ENCODE data around the gene NCAPH2. TPM values are rescaled to one million over a fixed set of nuclear protein-coding genes. Genes with fewer than 3 reads are reported as not detected.

The NCAPH2 gene
- total and polyA plus RNA-seq, 2 experiments from 2014 or later = 50.3 to 59.4 TPM

DNA sequence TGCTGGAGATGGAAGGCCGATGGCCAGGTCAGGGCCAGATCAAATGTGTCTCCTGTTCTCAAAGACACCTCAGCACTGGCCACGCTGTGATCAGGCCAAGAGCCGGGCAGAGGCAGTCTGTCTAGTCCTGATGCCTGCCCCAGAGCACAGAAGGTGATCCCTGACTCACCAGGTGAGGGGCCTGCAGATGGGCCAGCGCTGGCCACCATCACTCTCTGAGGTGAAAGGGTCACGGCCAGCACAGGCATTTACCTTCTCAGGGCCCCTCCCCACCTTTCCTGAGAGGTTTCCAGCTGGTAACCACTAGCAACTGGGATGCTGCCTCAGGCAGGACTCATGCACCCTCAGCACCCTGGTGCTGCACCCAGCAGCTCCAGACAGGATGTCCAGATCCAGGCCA lies 36.1 kb upstream of the NCAPH2 start:
- Histone ChIP-seq H3K27ac (no peak overlapping the region), H3K4me1 (ENCODE audit: low read depth) (no peaks in the 10 kb centered on the region), H3K4me3 (no peak overlapping the region), H3K27me3 (no peaks in the 10 kb centered on the region), H3K9me3 (ENCODE audit: low read depth) (no peaks in the 10 kb centered on the region), H3K36me3 (peaks cover 5% of the 10 kb centered on the region)
- no peak for DNase-seq (ENCODE audit: low read depth in 1 of 2, low spot score in 1 of 2)
- no peak for TF ChIP-seq CTCF (IDR thresholded peaks at IDR 0.05; ENCODE audit: low read depth, low read length)

DNA sequence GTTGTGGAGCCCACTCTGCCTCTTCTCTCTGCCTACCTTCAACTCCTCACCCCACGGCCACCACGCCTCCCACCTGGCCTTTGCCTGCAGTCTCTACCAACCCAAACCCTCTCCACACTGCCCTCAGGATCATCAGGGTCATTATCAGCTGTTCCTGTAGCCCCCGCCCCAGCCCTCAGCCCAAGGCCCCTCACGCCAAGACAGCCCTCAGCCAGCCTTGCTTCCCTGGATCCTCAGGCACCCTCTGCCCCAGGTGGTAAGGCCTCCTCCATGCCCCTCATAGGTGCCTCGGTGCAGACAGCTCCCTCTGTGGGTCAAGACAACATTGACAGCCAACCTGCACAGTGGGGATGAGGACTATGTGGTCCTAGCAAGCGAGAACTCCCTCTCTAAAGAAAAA lies 34.9 kb upstream of the NCAPH2 start:
- H3K27ac ChIP-seq = no peak overlapping the region
- TF ChIP-seq CTCF (IDR thresholded peaks at IDR 0.05; ENCODE audit: low read depth, low read length) = peak; percentile 17
- H3K9me3 ChIP-seq (ENCODE audit: low read depth) = no peaks in the 10 kb centered on the region
- DNase-seq (ENCODE audit: low read depth in 1 of 2, low spot score in 1 of 2) = no peak
- H3K4me1 ChIP-seq (ENCODE audit: low read depth) = no peaks in the 10 kb centered on the region
- H3K4me3 ChIP-seq = no peak overlapping the region
- no peaks in the 10 kb centered on the region for H3K36me3 ChIP-seq
- H3K27me3 ChIP-seq = no peaks in the 10 kb centered on the region

DNA sequence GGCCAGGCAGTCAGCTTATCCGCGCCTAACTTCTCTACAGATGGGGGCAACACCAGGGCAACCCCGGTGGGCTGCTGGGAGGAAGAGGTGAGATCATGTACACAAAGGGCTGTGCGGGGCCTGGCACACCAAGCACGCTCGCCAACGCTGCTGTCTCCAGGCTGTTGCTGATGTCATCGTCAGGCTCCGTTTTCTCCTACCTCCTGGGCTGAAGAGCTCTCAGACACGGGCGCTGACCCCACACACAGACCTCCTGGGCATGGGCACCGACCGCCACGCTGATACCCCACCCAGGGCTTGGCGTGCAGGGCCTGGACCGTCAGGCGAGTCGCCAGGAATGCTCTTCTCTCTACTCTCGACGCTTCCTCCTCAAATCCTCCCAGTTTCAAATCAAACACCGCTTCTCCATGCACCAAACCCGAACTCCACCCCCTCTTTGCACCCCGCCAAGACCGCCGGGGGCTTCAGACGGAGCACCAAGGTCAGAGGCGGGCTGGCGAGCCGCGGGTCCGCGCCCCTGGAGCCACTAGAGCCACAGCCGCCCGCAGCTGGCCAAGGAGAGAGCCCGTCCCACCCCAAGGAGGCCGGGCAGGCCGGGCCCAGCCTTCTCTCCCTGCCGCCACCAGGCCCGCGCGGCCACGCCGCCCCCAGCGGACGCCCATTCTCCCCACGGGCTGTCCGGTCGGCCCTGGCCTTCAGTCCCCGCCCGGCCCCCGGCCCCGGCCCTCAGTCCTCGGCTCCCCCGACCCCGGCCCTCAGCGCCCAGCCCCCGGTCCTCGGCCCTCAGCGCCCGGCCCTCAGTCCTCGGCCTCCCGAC lies 34.0 kb upstream of the NCAPH2 start:
- DNase-seq (ENCODE audit: low read depth in 1 of 2, low spot score in 1 of 2) = peak; percentile 51 to 69
- no peaks in the 10 kb centered on the region for H3K36me3 ChIP-seq
- no peaks in the 10 kb centered on the region for H3K9me3 ChIP-seq (ENCODE audit: low read depth)
- peak overlapping the region; percentile 85 for H3K27ac ChIP-seq
- H3K27me3 ChIP-seq = peaks cover 4% of the 10 kb centered on the region
- peak overlapping the region; percentile 95 for H3K4me3 ChIP-seq
- TF ChIP-seq CTCF (IDR thresholded peaks at IDR 0.05; ENCODE audit: low read depth, low read length) = no peak
- no peaks in the 10 kb centered on the region for H3K4me1 ChIP-seq (ENCODE audit: low read depth)

DNA sequence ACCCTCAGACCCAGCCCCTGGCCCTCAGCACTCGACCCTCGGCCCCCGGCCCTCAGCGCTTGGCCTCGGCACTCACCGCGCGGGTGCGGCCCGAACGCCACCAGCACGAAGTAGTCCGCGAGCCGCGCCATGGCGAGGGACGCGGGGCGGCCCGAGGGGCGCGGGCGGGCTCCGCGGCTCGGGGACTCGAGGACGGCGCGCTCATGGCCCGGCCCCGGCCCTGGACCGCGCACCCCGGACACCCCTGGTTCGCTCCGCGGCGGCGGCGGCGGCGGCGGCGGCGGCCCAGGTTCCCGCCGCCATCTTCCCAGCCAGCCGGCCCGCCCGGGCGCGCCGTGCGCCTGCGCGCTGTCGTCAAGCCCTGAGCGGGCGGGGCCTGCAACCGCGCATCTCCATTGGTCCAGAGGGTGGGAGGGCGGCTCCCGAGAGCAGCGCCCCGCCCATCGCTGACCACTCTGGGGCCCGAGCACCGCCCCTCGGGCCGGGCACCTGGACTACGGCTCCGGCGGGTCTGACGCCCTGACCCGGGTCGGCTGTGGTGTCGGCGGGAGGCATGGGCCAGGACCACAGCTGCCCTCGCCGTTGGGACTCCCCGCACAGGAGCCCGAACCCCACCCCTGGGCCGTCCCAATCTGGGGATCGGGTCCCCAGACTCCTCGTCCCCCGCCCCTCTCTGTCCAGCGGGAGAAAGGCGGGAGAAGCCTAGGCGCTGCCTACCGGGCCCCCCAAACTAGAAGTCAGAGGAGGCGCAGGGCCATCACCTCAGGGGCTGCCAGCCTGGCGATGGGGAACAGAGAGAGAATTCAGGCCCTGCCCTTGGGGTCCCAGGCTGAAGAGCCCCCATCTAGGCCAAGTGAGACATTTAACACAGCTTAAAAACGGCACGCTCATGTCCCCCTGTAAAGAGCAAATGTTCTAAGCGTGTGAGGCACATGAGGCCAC lies 33.0 kb upstream of the NCAPH2 start, which contains the start of gene SBF1:
Gene SBF1, minus strand, starts transcription at position 326 of the 942 bp plus-strand sequence. Its CDS starts 195 bp downstream, at position 131.
- Histone ChIP-seq H3K27me3 (peaks cover 14% of the 10 kb centered on the region), H3K4me1 (ENCODE audit: low read depth) (no peaks in the 10 kb centered on the region), H3K36me3 (no peaks in the 10 kb centered on the region), H3K4me3 (peak within 1 kb of the TSS; percentile 95), H3K27ac (peak within 1 kb of the TSS; percentile 85), H3K9me3 (ENCODE audit: low read depth) (no peaks in the 10 kb centered on the region)
- no peak for TF ChIP-seq CTCF (IDR thresholded peaks at IDR 0.05; ENCODE audit: low read depth, low read length)
- peak; percentile 93 to 96 for DNase-seq (ENCODE audit: low read depth in 1 of 2, low spot score in 1 of 2)

- Histone ChIP-seq H3K4me1 (ENCODE audit: low read depth) (no peaks in the 10 kb centered on the region), H3K9me3 (ENCODE audit: low read depth) (no peaks in the 10 kb centered on the region), H3K4me3 (no peak overlapping the region), H3K27me3 (peaks cover 20% of the 10 kb centered on the region), H3K36me3 (no peaks in the 10 kb centered on the region), H3K27ac (no peak overlapping the region)
- no peak for TF ChIP-seq CTCF (IDR thresholded peaks at IDR 0.05; ENCODE audit: low read depth, low read length)
- DNase-seq (ENCODE audit: low read depth in 1 of 2, low spot score in 1 of 2) = no peak
These were observed 32.4 kb upstream of the NCAPH2 start for GRCh38 chr22:50475652-50476002.
